HG02884 (cell line): ENCODE data around the gene CALML5.

ENCODE experiments used
- ATAC-seq: cut with Tn5 transposase; IDR thresholded peaks from one replicate; pipeline ENCODE4 v1.9.1; 2021; ENCODE audit warnings: mild to moderate bottlenecking, moderate library complexity; ENCODE audit not compliant: unreplicated experiment

Gene CALML5

DNA sequence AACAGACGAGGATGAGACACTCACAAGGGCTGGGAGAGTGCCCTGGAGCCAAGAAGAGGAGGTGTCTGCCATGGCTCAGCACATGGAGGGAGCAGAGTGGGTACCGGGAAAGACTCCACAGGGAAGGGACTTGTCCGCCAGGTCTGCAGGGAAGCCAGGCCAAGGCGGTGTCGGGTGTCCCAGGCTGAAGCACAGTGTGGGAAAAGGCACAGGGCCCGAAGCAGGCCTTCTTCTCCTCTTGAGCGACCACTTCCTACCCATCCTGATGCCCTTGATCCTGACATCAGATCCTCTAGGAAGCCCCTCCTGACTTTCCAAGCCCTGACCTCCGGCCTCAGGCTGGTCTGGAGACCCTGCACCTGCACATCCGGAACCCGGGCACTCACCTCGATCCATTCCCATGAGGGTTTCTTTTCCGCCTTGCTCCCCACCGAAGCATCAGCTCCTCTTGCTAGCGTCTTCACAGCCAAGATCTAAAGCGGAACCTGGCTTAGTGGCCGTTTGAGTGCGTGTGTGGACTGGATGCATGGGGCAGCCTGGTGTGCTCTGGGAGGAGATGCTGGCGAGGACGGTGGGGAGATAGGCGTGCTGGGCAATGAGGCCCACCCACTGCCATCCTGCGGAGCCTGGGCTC, 33.8 kb upstream of the CALML5 start:
- no peak for ATAC-seq

DNA sequence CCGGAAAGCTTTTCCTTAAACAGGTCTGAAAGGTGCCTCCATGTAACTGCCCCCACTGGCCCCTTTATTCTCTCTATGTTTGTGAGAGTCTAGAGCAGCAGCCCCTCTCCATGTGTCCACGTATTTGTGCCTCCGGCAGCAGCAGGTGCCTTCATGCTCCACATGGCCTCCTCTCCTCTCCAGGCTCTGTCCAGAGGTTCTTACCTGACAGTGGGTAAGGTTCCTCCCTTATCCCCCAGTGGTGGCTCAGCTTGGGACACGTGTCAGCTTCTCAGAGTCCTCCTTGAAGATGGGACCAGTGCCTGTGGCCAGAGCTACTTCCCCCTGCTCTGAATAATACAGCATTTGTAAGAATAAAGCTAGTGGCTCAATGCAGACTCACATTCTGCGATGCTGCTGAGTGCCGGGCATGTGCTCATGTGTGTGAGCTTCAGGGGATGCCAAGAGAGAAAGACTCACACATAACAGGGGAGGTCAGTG, 33.3 kb upstream of the CALML5 start:
- ATAC-seq: no peak

DNA sequence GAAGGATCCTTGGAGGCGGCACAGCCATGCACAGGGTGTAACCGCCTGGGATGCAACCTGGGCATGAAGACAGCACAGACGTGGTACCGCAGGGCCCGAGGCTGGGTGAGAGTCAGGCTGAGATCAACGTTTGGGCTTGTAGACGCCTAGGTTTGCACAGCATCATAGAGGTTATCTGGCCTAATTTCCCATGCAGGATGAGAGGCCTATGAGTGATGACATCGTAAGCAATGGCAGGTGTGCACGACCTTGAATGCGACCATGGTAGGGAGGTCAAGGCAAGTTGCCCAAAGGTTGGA, 32.9 kb upstream of the CALML5 start:
- ATAC-seq: no peak

DNA sequence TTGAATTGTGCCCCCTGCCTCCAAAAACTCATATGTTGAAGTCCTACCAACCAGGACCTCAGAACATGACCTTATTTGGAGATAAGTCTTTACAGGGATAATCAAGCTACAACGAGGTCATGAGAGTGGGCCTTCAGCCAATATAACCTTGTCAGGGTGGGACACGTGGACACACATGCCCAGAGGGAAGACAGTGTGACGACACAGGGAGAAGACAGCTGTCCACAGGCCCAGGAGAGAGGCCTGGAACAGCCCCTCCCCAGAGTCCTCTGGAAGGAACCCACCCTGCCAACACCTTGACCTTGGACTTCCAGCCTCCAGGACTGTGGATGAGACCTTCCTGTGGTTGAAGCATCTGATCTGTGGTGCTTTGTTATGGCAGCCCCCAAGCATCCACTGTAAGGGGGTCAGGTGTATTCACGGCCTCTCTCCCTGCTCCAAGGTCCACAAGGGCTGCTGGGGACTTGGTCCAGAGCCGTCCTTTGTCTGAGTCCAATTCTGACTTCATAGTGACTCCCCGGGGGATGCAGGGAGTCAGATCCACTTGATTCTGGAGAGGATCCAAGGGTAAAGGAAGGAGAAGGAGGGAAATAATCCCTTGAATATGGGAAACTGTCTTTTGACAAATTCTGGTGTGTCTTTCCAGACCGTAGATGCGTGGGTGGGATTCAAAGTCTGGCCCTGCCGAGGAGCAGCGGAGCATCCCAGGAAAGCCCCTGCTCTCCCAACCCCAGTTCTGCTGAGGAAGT, 32.4 kb upstream of the CALML5 start:
- no peak for ATAC-seq

DNA sequence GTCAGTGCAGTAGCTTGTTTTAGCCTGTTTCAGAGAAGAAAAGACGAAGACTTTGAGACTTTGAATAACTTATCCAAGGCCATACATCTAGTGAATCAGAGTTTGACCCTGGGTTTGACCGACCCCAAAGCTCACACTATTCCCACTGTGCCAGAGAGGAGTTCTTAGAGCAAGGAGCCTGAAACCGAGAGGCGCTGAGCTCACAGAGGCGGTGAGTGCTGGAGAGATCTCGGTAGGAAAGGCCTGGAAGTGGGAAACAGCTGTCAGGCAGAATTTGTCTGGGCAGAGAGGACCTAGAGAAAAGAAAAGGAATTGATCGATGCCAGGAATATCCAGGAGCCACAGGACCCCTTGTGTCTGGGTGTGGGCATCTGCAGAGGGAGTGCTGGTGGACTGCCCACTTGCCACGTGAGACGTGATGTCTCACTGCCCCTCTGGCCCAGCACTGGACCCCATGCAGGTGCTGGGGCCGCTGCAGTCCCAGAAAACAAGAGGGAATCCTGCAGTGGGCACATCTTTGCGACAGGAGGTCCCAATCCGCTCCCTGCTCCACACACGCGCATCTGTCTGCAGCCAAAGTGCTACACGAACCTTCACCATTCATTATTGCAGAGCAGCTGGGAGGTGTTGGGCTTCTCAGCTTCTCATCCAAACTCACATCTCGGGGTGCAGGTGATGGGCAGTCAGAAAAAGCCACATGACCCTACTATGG, 31.6 kb upstream of the CALML5 start:
- ATAC-seq: no peak

DNA sequence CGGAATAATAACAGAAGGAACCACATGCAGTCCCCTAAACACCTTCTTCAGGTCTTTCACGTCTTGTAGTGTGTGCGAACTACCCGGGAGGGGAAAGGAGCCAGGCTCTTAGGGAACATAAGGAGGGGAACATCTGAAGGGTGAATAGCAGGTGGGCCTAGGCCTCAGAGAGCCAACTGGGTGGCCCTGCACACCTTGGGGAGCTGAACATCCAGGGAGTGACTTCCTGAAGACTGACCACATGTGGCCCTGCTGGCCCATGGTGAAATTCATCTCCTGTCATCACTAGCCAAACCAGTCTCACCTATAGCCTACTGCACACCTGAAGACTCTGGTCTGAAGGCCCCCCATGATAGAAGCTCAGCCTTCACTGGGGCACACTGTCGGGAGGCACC, 31.0 kb upstream of the CALML5 start:
- no peak for ATAC-seq

DNA sequence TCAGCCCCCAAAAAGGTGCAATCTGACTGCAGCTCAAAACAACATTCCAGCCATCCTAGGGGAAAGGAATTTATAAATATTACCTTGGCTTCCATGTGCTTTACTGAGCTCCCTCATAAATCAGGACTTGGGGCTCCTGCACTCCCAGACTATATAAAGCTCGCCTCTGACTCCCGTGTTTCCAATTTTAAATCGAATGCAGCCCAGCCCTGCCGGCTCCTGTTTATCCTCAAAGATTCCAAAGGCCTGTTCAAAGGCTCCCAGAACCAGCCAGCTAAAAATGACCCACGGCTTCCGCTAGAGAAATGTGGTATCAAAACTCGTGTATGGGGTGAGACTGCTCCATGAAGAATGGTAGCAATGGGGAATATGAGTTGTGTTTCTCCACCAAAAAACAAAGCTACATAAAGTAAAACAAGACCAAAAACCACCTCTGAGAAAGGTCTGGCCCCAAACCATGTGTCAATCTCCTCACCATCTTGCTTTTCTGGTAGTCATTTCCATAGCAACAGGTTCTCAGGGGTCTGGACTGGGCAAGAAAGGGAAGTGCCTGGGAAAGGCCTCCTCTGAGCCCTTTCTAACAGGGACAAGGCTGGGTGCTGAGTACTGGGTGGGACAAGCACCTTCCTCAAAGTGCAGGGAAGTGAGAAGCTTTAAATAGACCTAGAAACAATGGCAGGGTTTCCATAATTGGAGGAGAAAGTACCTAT, 30.5 kb upstream of the CALML5 start:
- ATAC-seq: no peak

DNA sequence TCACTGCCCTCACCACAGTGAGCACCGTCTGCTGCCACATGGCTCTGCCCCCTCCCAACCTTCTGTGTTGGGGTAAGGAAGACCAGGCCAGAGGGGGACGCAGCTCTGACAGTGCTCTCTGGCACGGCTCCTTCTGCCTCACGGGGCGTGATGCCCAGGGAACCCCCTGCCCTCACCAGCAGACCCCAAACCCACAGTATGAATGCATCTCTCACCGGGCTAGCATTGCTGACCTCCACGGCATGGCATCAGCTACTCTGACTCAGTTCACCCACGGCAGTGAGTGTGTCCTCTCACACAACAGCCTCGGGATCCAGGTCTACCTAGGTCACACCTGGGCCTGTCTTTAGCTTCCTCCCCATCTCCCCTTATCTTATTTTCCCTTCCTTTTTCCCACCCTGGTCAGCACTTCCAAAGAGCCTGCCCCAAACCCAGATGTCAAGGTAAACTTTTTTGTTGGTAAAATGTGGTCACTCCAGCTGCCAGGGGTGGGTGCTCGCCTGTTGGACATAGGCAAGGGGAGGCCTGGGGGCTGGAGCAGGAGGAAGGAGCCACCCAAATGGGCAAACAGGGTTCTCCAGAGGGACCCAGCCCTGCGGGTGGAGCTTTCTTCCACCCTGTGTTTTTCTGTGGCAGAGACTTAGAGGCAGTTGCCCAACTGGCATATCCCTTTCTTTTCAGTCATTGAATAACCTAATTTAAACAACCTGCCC, 29.8 kb upstream of the CALML5 start:
- ATAC-seq: no peak

DNA sequence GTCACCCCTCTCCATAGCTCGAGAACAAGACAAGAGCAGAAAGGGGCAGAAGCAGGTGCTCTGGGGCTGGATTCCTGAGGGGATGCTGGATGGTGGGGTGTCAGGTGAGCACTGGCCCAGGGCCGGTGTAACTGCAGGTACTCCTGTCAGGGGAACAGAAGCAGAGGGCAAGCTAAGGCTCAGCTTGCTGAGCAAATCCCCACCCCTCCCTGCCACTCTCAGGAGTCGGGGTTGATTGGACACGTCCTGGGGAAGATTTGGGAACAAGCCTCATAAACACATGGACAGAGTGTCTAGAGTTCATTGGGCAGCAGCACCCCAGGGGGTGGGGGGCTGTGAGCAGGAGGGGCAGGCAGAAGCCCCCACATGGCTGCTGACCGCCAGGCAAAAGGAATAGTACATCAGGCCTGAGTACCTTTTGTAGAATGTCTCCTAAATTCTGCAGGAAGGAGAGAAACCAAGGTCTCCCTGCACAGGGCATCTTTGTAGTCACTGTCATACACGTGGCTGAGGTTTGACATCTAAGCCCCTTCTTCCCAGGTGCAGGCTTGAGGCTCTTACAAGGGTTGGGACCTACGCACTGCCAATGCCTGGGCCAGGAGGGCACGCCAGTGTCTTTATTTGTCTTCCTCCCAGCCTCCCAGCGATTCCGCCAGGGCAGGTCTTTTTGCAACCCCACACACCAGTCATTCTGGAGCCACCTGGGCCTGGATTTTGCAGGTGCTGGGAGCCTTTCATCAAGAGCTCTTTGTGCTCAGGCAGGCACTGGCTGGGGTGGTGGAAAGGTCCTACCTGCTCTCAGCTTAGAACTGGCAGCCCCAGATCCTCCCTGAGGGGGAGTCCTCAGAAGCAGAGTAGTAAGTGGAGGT, 28.2 kb upstream of the CALML5 start:
- no peak for ATAC-seq

DNA sequence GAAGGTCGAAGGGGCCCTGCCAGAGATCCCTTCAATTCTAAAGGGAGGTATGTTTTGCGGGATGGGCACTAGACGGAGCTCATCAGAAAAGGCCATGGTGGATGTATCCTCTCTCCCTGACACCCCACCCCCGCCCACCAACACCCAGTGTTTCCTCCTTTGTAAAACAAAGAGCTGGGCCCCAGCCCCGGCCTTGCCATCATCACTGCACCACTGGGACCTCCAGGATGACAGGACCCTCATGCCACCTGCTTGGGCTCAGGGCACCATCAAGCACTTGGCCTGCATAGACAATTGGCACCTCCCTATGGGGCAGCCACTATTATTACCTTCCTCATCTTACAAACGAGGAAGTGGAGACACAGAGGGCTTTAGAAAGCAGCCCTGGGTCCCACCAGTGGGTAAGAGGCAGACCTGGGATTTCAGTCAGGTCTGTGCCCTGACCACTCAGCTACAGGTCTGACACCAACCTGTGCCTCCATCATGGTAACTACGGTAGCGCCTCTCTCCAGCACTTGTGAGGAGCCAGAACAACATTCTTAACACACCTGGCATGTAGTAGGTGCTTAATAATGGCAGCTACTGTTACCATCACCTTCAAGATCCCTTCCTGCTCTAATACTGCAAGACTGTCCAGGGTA, 27.4 kb upstream of the CALML5 start:
- no peak for ATAC-seq

DNA sequence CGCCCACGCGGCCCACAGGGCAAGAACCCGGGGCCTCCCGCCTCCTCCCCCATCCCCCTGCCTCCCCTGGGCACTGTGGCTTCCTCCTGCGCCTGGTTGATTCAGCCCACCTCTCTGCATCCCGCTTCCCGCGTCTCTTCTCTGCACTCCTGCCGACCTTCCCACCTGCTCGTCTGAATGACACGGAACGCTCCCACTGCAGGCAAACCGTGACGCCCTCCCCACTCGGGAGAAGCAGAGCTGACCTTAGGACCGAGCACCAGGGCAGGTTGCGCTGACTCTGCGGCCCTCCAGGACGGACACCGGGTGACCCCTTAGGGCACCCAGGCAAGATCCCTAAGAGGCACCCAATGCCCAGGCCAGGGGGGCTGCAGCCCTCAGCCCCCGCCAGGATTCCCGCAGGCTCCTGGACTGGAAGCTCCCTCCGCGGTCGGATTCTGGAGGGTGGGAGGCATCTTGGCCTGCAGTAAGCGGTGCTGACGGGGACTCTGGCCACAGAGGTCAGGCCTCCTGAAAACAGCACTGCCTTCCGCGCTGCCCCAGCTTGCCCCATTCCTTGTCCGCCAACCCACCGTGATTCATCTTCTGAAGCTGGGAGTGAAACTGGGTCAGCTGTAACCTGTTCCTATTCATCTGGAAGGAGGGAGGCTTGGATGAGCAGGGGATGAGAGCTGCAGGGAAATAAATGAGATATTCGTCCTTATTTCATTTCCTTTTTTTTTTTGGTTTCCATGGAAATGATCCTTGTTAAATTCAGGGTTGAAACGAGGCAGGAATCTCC, 26.4 kb upstream of the CALML5 start:
- no peak for ATAC-seq

DNA sequence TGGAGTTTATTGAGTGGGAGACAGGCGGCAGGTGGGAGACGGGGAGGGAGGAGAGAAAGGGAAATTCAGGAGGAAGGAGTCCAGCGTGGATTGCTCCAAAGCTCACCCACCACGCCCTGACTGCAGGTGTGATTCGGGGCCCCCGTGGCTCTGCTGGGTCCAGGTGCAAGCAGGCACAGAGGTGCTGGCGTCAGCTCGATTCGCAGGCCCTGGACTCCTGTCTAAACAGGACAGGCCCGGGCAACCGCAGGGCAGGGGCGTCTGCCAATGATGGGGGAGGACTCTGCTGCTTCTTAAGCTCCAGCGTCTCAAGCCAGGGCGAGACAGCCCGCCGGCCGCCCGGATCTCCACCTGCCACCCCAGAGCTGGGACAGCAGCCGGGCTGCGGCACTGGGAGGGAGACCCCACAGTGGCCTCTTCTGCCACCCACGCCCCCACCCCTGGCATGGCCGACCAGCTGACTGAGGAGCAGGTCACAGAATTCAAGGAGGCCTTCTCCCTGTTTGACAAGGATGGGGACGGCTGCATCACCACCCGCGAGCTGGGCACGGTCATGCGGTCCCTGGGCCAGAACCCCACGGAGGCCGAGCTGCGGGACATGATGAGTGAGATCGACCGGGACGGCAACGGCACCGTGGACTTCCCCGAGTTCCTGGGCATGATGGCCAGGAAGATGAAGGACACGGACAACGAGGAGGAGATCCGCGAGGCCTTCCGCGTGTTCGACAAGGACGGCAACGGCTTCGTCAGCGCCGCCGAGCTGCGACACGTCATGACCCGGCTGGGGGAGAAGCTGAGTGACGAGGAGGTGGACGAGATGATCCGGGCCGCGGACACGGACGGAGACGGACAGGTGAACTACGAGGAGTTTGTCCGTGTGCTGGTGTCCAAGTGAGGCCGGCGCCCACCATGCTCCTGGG, 25.5 kb upstream of the CALML5 start, which contains the start of gene CALML3:
TSS of gene CALML3 (plus strand) at position 321 of the 920 bp plus-strand sequence. CDS start at position 446, 125 bp downstream.
- ATAC-seq: no peak

DNA sequence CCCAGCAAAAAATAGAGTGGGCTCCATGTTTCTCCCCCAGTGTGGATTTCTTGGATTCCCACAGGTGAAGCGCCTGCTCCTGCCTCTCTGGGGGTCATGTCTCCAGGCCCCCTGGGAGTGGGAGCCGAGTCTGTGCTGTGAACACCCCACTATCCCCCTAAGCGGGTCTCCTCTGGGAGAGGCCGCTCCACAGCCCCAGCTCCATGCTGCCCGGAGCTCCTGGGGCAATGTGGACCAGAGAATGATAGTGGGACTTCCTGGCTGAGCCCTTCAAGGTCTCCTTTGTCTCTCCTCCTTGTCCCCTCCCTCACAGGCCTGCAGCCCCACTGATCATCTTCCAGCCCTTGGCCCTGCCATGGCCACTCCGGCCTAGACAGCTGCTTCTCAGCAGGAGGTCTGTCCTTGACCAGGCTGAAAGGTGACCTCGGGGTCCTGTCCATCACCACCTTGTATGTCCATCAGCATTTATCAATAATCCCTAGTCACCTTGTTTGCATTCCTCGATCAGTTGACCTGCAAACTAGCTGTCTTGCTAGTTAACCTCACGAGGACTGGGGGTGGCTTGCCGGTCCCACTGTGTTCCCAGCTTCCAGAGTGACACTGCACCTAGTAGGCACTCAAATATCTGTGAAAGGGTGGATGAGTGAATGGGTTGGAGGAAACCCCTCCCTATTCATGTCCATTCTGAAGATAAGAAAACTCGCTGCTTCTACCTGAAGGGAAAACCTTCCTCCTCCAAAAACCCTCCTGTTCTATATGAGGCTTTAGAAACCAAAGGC, 24.6 kb upstream of the CALML5 start:
- no peak for ATAC-seq

DNA sequence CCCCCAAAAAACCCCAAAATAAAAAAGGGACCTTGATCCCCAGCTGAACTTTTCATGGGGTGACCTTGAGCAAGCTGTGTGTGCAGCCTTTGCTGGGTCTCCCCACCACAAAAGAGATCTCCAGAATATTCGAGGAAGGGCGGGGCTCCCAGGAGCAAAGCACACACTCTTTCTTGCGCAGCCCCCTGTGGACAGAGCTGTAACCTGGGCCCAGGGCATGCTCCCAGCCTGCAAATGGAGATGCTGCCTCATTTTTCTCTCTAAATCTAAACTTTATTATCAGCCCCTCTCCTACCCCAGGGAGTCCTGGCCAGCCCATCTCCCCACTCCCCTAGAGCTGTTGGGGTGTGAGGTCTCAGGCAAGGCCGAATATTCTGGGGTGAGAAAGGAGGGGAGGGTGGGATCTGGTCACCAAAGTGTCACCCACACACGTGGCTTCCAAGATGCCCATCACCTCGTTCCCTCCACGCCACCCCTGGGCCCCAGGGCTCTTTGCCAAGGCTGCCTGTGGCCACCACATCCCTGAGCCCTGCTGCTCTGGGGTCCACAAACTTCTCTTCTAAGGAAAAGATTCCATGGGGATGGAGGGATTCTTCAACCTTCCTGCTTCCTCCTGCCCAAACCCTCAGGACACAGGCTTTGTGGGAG, 23.7 kb upstream of the CALML5 start:
- no peak for ATAC-seq

DNA sequence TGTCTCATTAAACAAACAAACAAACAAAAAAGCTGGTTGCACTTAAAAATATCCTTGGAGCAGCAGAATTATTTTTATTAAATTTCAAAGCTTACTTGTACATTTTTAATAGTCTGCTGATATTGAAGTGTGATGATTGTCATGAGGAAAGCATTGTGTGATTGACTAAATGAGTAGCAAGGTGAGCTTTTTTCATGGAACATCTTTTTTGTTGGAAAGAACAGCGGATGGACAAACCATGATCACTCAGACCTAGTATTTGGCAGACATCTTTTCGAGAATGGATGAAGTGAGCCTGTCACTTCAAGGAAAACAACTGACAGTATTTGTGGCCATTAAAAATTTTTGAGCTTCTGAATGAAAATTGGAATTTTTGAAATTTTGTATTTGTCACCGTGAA, 19.7 kb upstream of the CALML5 start:
- no peak for ATAC-seq

DNA sequence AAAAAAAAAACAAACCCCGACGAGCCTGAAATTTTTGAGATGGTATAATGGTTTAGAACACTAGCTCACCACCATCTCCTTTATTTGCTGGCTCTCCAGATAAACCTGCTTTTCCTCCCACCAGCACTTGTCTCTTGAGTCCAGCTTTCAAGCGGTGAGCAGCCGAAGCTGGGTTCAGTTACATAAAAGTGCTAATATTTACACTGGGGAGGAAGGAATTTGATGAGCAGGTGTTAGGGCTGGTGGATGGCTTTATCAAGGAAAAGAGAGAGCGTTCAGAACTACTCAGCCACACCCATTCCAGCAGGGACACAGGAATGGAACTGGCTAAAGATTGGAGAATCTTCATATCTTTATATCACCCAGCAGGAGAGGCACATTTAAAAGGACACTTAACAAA, 18.8 kb upstream of the CALML5 start:
- ATAC-seq: no peak
